ENCODE results near the gene CD244. TPM values are rescaled to one million over a fixed set of nuclear protein-coding genes. Genes with fewer than 3 reads are reported as not detected.
"Not testable (repeated sequence)": the region's sequence is repeated elsewhere in the genome, so short reads cannot be mapped to it uniquely, and the experiment has no call there.

Gene CD244
- total RNA-seq, 1 experiment from 2014 or later, result not detected

- no peaks in the 10 kb centered on the region for H3K36me3 Mint-ChIP-seq (ENCODE audit: insufficient read depth, unreplicated experiment)
- H3K27ac Mint-ChIP-seq (ENCODE audit: unreplicated experiment), result no peak within 1 kb of the TSS
- intact Hi-C loops (cut with micrococcal nuclease; ENCODE audit: unreplicated experiment), result no loop called here
- no peaks in the 10 kb centered on the region for H3K27me3 Mint-ChIP-seq (ENCODE audit: unreplicated experiment)
- CTCF ChIA-PET, result no interaction called here
- no peak for DNase-seq
- no peaks in the 10 kb centered on the region for H3K9me3 Mint-ChIP-seq (ENCODE audit: low read depth, unreplicated experiment)
- H3K4me3 Mint-ChIP-seq (ENCODE audit: low read depth, unreplicated experiment), result no peak within 1 kb of the TSS
- no peaks in the 10 kb centered on the region for H3K4me1 Mint-ChIP-seq (ENCODE audit: low read depth, unreplicated experiment)
- BruUV-seq (replicated peaks), result no TSS peak
- no peak for TF ChIP-seq CTCF (IDR thresholded peaks at IDR 0.05; ENCODE audit: unreplicated experiment)
Observed at GRCh38 chr1:160795951-160796383, 66.7 kb downstream of the CD244 start, which contains the start of gene LY9. TSS of gene LY9 (plus strand) at chr1:160796174. CDS start at chr1:160796188, 14 bp downstream.

DNA sequence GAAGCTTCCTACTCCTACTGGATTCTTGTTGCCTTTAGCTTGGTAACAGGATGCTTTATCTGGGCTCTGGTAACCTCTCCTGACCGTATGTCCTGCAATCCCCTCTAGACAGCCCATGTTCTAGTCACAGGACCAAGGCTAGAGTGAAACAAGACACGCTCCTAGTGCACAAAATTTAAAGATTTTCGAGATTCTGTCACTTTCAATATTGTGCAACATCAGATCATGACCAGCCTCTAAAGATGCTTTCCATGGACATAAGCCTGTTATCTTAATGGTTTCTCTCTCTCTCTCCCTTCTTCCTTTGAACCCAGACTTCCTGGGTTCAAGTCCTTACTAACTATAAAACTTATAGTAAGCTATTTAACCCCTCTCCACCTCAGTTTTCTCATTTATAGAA lies 68.3 kb downstream of the CD244 start:
- DNase-seq, result no peak
- no peaks in the 10 kb centered on the region for H3K9me3 Mint-ChIP-seq (ENCODE audit: low read depth, unreplicated experiment)
- no peak overlapping the region for H3K4me3 Mint-ChIP-seq (ENCODE audit: low read depth, unreplicated experiment)
- TF ChIP-seq CTCF (IDR thresholded peaks at IDR 0.05; ENCODE audit: unreplicated experiment), result no peak
- BruUV-seq (replicated peaks), result no TSS peak
- intact Hi-C loops (cut with micrococcal nuclease; ENCODE audit: unreplicated experiment), result no loop called here
- no peaks in the 10 kb centered on the region for H3K4me1 Mint-ChIP-seq (ENCODE audit: low read depth, unreplicated experiment)
- no peaks in the 10 kb centered on the region for H3K36me3 Mint-ChIP-seq (ENCODE audit: insufficient read depth, unreplicated experiment)
- H3K27ac Mint-ChIP-seq (ENCODE audit: unreplicated experiment), result no peak overlapping the region
- no peaks in the 10 kb centered on the region for H3K27me3 Mint-ChIP-seq (ENCODE audit: unreplicated experiment)
- CTCF ChIA-PET, result interaction anchor here (0.6 to 1.6 kb wide), 2 partner anchors 13 to 15 kb away, joined by 3 to 12 read pairs; no protein-coding TSS in a partner anchor

DNA sequence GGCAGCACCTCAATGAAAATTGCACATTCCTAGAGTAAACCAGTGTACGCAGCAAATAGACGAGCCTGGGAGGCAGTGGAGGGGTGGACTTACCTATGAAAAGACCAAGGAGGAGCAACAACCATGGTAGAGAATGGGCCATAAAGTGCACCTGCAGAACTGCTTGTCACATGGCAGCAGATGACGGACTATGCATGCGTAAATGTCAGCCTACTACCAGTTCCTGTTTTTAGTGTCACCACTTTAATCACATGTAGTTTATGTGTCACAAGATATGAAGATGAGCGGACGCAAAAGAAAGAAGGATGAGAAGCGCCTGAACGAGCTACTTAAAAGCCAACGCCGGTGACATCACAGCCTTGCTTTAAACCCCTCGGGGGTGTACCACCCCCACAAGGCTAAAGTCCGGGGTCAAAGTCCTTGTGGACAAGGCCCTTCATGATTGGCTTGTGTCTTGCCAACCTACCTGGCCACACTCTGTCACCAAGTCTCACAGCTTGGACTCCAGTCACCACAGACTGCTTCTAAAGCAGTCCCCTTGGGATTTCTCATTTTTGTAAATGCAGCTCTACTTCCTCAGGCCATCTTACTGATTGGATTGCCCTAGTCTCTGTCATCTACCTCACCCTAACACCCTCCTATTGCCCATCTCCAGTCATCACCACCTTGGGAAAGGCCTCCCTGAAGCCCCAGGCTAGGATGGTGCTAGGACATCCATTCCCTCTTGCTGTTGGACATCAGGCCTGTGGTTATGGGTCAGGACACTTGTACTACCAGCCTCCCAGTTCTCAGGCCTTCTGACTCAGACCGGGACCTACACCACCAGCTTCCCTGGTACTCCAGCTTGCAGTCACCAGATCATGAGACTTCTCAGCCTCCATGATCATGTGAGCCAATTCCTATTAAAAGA lies 72.7 kb downstream of the CD244 start:
- intact Hi-C loops (cut with micrococcal nuclease; ENCODE audit: unreplicated experiment), result no loop called here

GRCh38 chr1:160789051-160789701 lies 73.5 kb downstream of the CD244 start:
- no peaks in the 10 kb centered on the region for H3K4me1 Mint-ChIP-seq (ENCODE audit: low read depth, unreplicated experiment)
- H3K36me3 Mint-ChIP-seq (ENCODE audit: insufficient read depth, unreplicated experiment), result no peaks in the 10 kb centered on the region
- intact Hi-C loops (cut with micrococcal nuclease; ENCODE audit: unreplicated experiment), result no loop called here
- DNase-seq, result no peak
- no peaks in the 10 kb centered on the region for H3K9me3 Mint-ChIP-seq (ENCODE audit: low read depth, unreplicated experiment)
- H3K27me3 Mint-ChIP-seq (ENCODE audit: unreplicated experiment), result no peaks in the 10 kb centered on the region
- CTCF ChIA-PET, result no interaction called here
- H3K27ac Mint-ChIP-seq (ENCODE audit: unreplicated experiment), result no peak overlapping the region
- no TSS peak for BruUV-seq (replicated peaks)
- TF ChIP-seq CTCF (IDR thresholded peaks at IDR 0.05; ENCODE audit: unreplicated experiment), result no peak
- no peak overlapping the region for H3K4me3 Mint-ChIP-seq (ENCODE audit: low read depth, unreplicated experiment)

More for the DNA sequence above, 72.7 kb downstream of the CD244 start:
- Mint-ChIP-seq H3K4me3 (ENCODE audit: low read depth, unreplicated experiment) (no peak overlapping the region), H3K4me1 (ENCODE audit: low read depth, unreplicated experiment) (no peaks in the 10 kb centered on the region), H3K27ac (ENCODE audit: unreplicated experiment) (no peak overlapping the region), H3K27me3 (ENCODE audit: unreplicated experiment) (no peaks in the 10 kb centered on the region), H3K9me3 (ENCODE audit: low read depth, unreplicated experiment) (no peaks in the 10 kb centered on the region), H3K36me3 (ENCODE audit: insufficient read depth, unreplicated experiment) (no peaks in the 10 kb centered on the region)
- BruUV-seq (replicated peaks), result no TSS peak
- CTCF ChIA-PET, result no interaction called here
- TF ChIP-seq CTCF (IDR thresholded peaks at IDR 0.05; ENCODE audit: unreplicated experiment), result no peak
- no peak for DNase-seq

DNA sequence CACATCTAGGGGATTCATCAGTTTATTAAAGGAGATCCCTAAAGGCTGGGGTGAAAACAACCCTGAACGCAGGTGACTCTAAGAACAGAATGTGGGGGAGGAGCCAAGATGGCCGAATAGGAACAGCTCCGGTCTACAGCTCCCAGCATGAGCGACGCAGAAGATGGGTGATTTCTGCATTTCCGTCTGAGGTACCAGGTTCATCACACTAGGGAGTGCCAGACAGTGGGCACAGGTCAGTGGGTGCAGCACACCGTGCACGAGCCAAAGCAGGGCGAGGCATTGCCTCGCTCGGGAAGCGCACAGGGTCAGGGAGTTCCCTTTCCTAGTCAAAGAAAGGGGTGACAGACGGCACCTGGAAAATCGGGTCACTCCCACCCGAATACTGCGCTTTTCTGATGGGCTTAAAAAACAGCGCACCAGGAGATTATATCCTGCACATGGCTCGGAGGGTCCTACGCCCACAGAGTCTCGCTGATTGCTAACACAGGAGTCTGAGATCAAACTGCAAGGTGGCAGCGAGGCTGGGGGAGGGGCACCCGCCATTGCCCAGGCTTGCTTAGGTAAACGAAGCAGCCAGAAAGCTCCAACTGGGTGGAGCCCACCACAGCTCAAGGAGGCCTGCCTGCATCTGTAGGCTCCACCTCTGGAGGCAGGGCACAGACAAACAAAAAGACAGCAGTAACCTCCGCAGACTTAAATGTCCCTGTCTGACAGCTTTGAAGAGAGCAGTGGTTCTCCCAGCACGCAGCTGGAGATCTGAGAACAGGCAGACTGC lies 79.5 kb downstream of the CD244 start:
- intact Hi-C loops (cut with micrococcal nuclease; ENCODE audit: unreplicated experiment); BruUV-seq (replicated peaks): not testable (repeated sequence)

More for the DNA sequence above, 79.5 kb downstream of the CD244 start:
- H3K4me1 Mint-ChIP-seq (ENCODE audit: low read depth, unreplicated experiment), result peaks cover 24% of the 10 kb centered on the region
- H3K27ac Mint-ChIP-seq (ENCODE audit: unreplicated experiment); CTCF ChIA-PET; H3K27me3 Mint-ChIP-seq (ENCODE audit: unreplicated experiment); DNase-seq; H3K36me3 Mint-ChIP-seq (ENCODE audit: insufficient read depth, unreplicated experiment); H3K4me3 Mint-ChIP-seq (ENCODE audit: low read depth, unreplicated experiment); H3K9me3 Mint-ChIP-seq (ENCODE audit: low read depth, unreplicated experiment): not testable (repeated sequence)
